Posterior vena cava (tissue), 2 donors: ENCODE measurements around the gene ZBTB40. TPM values are rescaled to one million over a fixed set of nuclear protein-coding genes. Genes with fewer than 3 reads are reported as not detected.

Experiments
- DNase-seq: peaks from one replicate; pipeline ENCODE4 v3.0.0-alpha.2; 2020; ENCODE audit warnings: low spot score
- intact Hi-C, 2 donors: fragments of 100-400 bp; cut with DNase I; formaldehyde crosslinking; loops; one replicate each; pipeline versions ENCODE4 v1.14.1 to v1.14.2; 2022 to 2023
- total RNA-seq, 2 donors: library from RNA; stranded (reverse); fragmentation: NEBNext Ultra II Directional; extraction: Animal tissue kit (Norgen Biotek cat#: 25700); gene quantifications; one replicate each; pipeline ENCODE4 v1.2.1, GENCODE V29; 2021
- donor health status: DM: yes; HTN: yes; CAD: no.
- donor health status: DM: yes; HTN: yes; CAD: no.

ZBTB40 gene
- total RNA-seq, 2 donors from 2014 or later, result 14.9 to 17.2 TPM

DNA sequence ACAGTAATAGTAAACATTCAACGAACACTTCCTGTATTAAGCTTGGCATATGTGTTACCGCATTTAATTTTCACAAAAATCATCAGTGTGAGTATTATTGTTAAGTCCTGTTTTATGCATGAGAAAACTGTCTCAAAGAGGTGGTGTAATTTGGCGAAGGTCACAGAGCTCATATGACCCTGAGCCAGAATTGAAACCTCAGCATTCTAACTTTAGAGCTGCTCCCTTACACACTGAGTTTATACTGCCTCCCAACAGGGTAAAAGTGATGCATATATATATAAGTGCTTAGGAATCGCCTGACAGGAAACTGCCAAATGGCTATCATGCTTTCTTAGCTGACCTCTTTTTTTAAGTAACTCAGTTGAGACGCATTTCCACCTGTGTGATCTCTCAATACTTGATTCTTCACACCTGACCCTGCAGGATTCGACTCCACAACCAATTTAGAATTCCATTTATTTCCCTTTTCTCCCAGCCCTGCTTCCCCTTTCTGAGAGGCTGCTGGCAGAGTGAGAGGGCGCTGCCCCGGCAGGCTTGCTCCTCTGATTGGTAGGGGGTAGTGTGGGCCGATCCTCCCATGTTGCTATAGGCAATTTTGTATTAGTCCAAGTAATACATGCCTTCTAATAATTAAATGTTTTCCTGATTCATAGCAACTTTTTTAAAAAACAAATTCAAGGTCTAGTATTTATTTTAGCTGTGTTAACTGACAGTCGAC, 40.5 kb downstream of the ZBTB40 start:
- DNase-seq, result no peak
- intact Hi-C loops, result no loop called here

DNA sequence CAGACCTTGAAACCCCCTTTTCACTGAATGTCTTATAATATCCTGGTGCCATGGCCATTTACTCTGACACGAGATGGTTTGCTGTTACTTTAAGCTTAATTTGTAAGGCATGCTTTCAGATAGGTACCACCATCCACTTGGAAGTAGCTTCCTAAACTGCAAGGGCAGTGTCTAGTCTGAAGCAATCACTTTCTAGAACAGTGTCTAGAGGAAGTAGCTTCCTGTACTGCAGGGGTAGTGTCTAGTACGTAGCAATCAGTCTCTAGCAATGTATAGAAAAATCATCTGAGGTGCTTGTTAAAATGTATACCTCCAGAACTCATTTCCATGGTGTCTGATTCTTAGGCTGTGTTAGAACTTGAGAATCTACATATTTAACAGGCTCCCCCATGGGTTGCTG, 42.5 kb downstream of the ZBTB40 start:
- no peak for DNase-seq
- intact Hi-C loops, result no loop called here

DNA sequence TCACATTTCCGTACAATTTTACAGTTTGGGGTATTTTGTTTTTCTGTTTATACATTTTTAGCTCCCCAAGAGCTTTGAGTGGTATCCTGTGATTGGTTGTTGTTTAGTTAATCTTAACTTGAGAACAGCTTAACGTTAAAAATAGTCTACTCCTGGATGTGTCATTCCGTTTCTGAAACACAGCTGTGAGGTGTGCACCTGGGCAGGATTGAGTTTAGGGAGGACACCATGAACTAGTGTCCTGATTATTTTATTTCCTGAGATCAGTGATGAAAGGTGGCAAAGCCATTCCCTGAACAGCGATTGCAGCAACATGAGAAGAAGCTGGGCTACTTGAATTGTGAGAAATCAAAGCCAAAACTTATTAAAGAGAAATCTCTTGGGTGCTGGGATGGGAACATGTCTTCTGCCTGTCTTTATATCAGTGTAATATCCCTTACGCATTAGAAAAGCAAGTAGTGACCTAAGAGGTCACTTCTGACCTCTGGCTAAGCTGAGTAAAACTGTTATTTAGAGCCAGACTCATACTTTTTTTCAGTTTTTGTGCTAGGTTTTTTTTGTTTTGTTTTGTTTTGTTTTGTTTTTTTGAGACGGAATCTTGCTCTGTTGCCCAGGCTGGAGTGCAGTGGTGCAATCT, 43.4 kb downstream of the ZBTB40 start:
- intact Hi-C loops, result no loop called here
- DNase-seq, result no peak

GRCh38 chr1:22496536-22497160, 45.0 kb downstream of the ZBTB40 start:
- intact Hi-C loops, result no loop called here
- DNase-seq, result no peak

- intact Hi-C loops, result no loop called here
- DNase-seq, result no peak
Observed at GRCh38 chr1:22498463-22498862, 46.8 kb downstream of the ZBTB40 start.

- DNase-seq, result no peak
- intact Hi-C loops, result no loop called here
Observed at GRCh38 chr1:22500058-22500457, 48.4 kb downstream of the ZBTB40 start.

DNA sequence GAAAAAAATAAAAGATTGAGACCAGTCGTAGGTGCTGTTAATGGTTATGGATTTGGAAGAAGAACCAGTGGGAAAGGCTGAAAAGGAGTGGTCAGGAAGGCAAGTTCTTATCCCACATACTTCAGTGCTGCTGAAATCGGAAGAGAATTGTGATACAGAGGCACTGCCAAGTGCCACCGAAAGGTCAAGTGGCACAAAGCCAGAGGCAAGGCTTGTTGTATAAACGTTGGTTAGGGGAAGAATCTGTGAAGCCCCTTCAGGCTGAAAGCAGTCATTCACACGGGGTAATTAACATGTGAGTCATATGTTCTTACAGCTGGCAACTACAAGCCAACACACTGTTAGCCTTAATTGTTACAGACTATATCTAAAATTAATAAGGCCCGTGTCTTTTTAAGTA, 48.8 kb downstream of the ZBTB40 start:
- DNase-seq, result no peak
- intact Hi-C loops, result no loop called here

GRCh38 chr1:22502202-22502601, 50.6 kb downstream of the ZBTB40 start:
- DNase-seq, result no peak
- intact Hi-C loops, result no loop called here

- intact Hi-C loops, result no loop called here
- no peak for DNase-seq
Observed at GRCh38 chr1:22503721-22504410, 52.2 kb downstream of the ZBTB40 start.

GRCh38 chr1:22506130-22506692, 54.6 kb downstream of the ZBTB40 start:
- intact Hi-C loops, result no loop called here
- no peak for DNase-seq

GRCh38 chr1:22507587-22507986, 55.9 kb downstream of the ZBTB40 start:
- DNase-seq, result no peak
- intact Hi-C loops, result no loop called here

DNA sequence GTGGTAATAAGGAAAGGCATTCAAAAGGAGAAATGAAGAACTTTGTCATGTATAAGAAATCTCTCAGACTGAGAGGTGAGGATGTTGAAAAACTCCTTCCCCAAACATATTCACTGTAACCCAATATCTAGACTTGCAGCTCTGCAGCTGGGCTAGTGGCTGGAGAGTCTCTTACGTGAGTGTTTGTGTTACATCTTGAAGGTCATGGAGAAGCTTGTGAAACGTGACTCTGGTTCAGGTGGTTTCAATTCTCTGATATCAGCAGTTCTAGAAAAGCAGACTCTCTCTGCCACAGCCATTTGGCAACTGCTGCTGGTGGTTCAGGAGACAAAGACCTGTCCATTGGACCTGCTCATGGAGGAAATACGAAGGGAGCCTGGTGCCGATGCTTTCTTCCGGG, 56.7 kb downstream of the ZBTB40 start:
- intact Hi-C loops, result no loop called here
- no peak for DNase-seq

- intact Hi-C loops, result no loop called here
- no peak for DNase-seq
Observed at GRCh38 chr1:22508991-22509390, 57.3 kb downstream of the ZBTB40 start.

DNA sequence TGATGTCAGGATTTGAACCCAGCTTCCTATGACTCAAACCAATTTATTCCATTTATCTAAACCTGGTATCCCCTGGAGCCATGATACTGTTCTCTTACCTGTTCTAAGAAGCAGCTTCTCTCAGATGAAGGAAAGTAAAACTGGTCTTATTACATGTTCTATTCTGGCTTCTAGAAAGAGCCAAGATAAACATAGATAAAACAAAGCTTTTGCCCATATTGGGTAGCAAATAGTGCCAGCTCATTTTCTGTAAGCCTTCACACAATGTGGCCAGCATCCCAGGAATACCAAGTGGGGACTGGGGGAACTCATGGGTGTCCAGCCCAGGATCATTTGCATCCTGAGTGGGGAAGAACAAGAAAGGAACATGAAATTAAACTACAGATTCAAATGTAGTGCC, 58.2 kb downstream of the ZBTB40 start:
- no peak for DNase-seq
- intact Hi-C loops, result no loop called here

- intact Hi-C loops, result no loop called here
- no peak for DNase-seq
Observed at GRCh38 chr1:22512873-22513272, 61.2 kb downstream of the ZBTB40 start.

DNA sequence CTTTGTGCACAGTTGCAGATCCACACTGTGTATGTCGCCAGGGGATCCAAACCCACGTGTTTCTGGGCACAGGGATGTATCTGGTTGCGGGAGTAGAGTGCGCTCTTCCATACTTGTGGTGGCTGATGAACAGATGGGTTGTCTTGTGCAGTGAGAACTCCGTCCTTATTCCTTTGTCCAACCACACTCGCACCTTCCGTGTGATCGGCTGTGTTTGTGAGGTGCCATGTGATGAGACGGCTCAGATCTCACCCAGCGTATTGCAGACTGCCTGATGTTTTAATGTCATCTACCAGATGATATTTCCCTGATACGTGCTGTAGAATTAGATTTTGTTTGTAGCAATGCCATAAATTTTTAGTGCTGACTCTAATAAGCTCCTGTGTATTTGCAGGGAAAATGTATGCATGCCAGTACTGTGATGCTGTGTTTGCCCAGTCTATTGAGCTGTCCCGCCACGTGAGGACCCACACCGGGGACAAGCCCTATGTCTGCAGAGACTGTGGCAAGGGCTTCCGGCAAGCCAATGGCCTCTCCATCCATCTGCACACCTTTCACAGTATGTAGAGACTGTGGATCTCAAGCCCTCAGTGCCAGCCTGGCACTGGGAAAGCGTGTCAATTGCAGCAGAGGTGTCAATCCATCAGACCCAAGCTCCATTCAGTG, 65.4 kb downstream of the ZBTB40 start:
- DNase-seq, result no peak

DNA sequence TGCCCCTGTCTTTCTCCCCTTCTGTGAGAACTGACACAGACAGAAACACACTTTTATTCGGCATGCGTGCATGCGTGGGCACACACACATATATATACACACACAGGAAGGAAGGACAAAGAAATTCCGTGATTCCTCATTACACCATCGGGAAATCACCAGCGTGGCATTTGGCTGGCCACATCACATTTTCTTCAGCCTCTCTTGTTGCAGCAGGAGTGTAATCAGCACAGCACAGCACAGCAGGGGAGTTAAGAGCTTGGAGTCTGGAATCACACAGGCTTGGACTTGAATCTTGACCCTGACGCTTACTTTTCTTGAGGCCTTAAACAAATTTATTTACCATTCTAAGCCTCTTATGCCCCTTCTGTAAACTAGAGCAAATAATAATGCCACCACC, 66.3 kb downstream of the ZBTB40 start:
- intact Hi-C loops, result no loop called here
- no peak for DNase-seq

More for the DNA sequence above, 65.4 kb downstream of the ZBTB40 start:
- intact Hi-C loops, result no loop called here

GRCh38 chr1:22518379-22518778, 66.7 kb downstream of the ZBTB40 start:
- no peak for DNase-seq
- intact Hi-C loops, result no loop called here

GRCh38 chr1:22520871-22521270, 69.2 kb downstream of the ZBTB40 start:
- no peak for DNase-seq
- intact Hi-C loops, result loop anchor here in 1 of 2 donors (10.0 kb wide), 1 partner anchor 124 kb away; the partner anchor contains the start of gene C1QC
